Measurements from ENCODE around the gene EMP2.
"Not testable (repeated sequence)": the region's sequence is repeated elsewhere in the genome, so short reads cannot be mapped to it uniquely, and the experiment has no call there.

The EMP2 gene

GRCh38 chr16:10538583-10538982, 41.8 kb downstream of the EMP2 start:
- Histone ChIP-seq H3K27ac (no peak overlapping the region), H3K4me3 (ENCODE audit: low read depth, low read length) (no peak overlapping the region), H3K27me3 (ENCODE audit: insufficient read depth, low read depth, severe bottlenecking) (no peaks in the 10 kb centered on the region), H3K9me3 (ENCODE audit: severe bottlenecking) (no peaks in the 10 kb centered on the region), H3K36me3 (peaks cover 28% of the 10 kb centered on the region)
- no peak for TF ChIP-seq CTCF (IDR thresholded peaks at IDR 0.05; ENCODE audit: low read depth, low read length)
- DNase-seq, result no peak

- Histone ChIP-seq H3K4me3 (ENCODE audit: low read depth, low read length) (no peak overlapping the region), H3K9me3 (ENCODE audit: severe bottlenecking) (no peaks in the 10 kb centered on the region), H3K27me3 (ENCODE audit: insufficient read depth, low read depth, severe bottlenecking) (no peaks in the 10 kb centered on the region), H3K27ac (no peak overlapping the region), H3K36me3 (peaks cover 25% of the 10 kb centered on the region)
- TF ChIP-seq CTCF (IDR thresholded peaks at IDR 0.05; ENCODE audit: low read depth, low read length), result no peak
- DNase-seq, result no peak
Measured at GRCh38 chr16:10537946-10538345, 42.5 kb downstream of the EMP2 start.

GRCh38 chr16:10536814-10537389, 43.5 kb downstream of the EMP2 start:
- H3K36me3 ChIP-seq, result peaks cover 18% of the 10 kb centered on the region
- no peak overlapping the region for H3K27ac ChIP-seq
- TF ChIP-seq CTCF (IDR thresholded peaks at IDR 0.05; ENCODE audit: low read depth, low read length), result no peak
- DNase-seq, result no peak
- H3K27me3 ChIP-seq (ENCODE audit: insufficient read depth, low read depth, severe bottlenecking), result no peaks in the 10 kb centered on the region
- H3K9me3 ChIP-seq (ENCODE audit: severe bottlenecking), result no peaks in the 10 kb centered on the region
- no peak overlapping the region for H3K4me3 ChIP-seq (ENCODE audit: low read depth, low read length)

- H3K27me3 ChIP-seq (ENCODE audit: insufficient read depth, low read depth, severe bottlenecking); DNase-seq; H3K4me3 ChIP-seq (ENCODE audit: low read depth, low read length); H3K9me3 ChIP-seq (ENCODE audit: severe bottlenecking); H3K27ac ChIP-seq: not testable (repeated sequence)
- peaks cover 22% of the 10 kb centered on the region for H3K36me3 ChIP-seq
Measured at GRCh38 chr16:10536328-10536727, 44.1 kb downstream of the EMP2 start.

- Histone ChIP-seq H3K27ac (no peak overlapping the region), H3K9me3 (ENCODE audit: severe bottlenecking) (no peaks in the 10 kb centered on the region), H3K27me3 (ENCODE audit: insufficient read depth, low read depth, severe bottlenecking) (no peaks in the 10 kb centered on the region), H3K4me3 (ENCODE audit: low read depth, low read length) (no peak overlapping the region), H3K36me3 (peaks cover 22% of the 10 kb centered on the region)
- DNase-seq, result no peak
- TF ChIP-seq CTCF (IDR thresholded peaks at IDR 0.05; ENCODE audit: low read depth, low read length), result no peak
Measured at GRCh38 chr16:10535461-10535860, 44.9 kb downstream of the EMP2 start.

GRCh38 chr16:10534748-10535147, 45.6 kb downstream of the EMP2 start:
- no peak for DNase-seq
- Histone ChIP-seq H3K27ac (no peak overlapping the region), H3K4me3 (ENCODE audit: low read depth, low read length) (no peak overlapping the region), H3K27me3 (ENCODE audit: insufficient read depth, low read depth, severe bottlenecking) (no peaks in the 10 kb centered on the region), H3K36me3 (peaks cover 22% of the 10 kb centered on the region), H3K9me3 (ENCODE audit: severe bottlenecking) (no peaks in the 10 kb centered on the region)
- TF ChIP-seq CTCF (IDR thresholded peaks at IDR 0.05; ENCODE audit: low read depth, low read length), result no peak

- not testable (repeated sequence) for H3K27me3 ChIP-seq (ENCODE audit: insufficient read depth, low read depth, severe bottlenecking); H3K9me3 ChIP-seq (ENCODE audit: severe bottlenecking); H3K27ac ChIP-seq; H3K4me3 ChIP-seq (ENCODE audit: low read depth, low read length)
- peak; percentile 24 for DNase-seq
- H3K36me3 ChIP-seq, result peaks cover 22% of the 10 kb centered on the region
Measured at GRCh38 chr16:10533612-10534011, 46.8 kb downstream of the EMP2 start.

Data from WERI-Rb-1 (cell line).